ENCODE results near the gene MST1R.
A peak's percentile ranks its signal among the peaks of the same experiment; 100 is the strongest.
"Not testable (repeated sequence)": the region's sequence is repeated elsewhere in the genome, so short reads cannot be mapped to it uniquely, and the experiment has no call there.

MST1R gene

DNA sequence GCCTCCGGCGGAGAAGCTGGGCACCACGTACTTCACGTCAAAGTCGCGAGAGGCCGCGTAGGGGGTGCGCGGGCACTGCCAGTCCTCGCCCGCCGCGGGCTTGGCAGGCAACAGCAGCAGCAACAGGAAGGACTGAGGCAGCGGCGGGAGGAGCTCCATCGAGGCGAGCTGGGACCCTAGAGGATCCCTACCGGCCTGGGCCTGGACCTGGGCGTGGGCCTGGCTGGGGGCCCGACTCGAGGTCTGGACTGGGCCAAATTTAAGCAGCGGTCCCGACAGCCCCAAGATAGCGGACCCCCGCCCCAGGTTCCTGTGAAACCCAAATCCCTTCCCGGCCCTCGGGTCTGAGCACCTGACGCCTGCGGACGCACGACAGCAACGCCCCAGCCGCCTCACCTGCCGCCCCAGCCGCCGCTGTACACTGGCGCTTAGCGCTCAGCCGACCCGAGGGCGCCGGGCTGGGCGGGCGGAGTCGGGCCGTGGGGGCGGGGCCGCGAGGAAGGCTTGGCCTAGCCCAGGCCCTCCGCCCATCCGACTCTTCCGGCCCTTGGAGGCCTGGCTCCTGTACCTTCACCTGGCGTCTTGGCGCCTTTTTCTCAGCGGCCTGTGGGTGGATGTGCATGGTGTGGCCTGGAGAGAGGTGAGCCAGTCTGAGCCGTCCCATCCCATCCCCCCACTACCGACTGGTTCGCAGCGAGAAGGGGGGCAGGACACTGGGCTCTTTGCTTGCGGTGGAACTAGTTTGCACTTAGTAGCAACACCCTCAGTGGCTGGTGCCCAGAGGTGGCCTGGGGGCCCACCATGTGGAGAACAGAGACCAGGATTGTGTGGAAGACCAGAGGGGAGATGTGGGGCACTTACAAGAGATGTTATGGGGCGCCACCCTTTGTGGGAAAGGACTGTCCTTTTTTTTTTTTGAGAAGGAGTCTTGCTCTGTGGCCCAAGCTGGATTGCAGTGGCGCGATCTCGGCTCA, at the start of gene MST1R:
Gene MST1R, minus strand, starts transcription at position 423 of the 974 bp plus-strand sequence. Its CDS starts 264 bp downstream, at position 159.
- DNase-seq (ENCODE audit: low spot score): no peak

DNA sequence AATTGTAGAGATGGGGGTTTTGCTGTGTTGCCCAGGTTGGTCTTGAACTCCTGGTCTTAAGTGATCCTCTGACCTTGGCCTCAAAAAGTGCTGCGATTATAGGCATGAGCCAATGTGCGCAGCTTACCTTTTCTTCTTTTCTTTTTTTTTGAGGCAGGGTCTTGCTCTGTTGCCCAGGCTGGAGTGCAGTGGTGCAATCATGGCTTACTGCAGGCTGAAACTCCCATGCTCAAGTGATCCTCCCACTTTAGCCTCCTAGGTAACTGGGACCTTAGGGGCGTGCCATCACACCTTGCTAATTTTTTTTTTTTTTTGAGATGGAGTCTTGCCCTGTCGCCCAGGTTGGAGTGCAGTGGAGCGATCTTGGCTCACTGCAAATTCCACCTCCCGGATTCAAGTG, 49.3 kb upstream of the MST1R start:
- DNase-seq (ENCODE audit: low spot score): no peak

DNA sequence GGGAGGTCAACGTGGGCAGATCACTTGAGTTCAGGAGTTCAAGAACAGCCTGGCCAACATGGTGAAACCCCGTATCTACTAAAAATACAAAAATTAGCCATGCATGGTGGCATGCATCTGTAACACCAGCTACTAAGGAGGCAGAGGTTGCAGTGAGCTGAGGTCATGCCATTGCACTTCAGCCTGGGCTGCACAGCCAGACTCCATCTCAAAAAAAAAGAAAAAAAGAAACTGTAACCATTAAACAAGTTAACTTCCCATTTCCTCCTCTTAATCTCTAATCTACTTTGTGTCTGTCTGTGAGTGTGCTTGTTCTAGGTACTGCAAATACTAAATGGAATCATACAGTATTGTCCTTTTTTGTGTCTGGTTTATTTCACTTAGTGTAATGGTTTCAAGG, 39.0 kb upstream of the MST1R start:
- DNase-seq (ENCODE audit: low spot score): no peak

- no peak for DNase-seq (ENCODE audit: low spot score)
Observed at GRCh38 chr3:49940667-49941249, 37.1 kb upstream of the MST1R start.

- peak; percentile 97 for DNase-seq (ENCODE audit: low spot score)
Observed at GRCh38 chr3:49939858-49940666, 36.4 kb upstream of the MST1R start, which contains the start of gene RBM6. Gene RBM6, plus strand, starts transcription at chr3:49940150. Its CDS starts 22,492 bp downstream, at chr3:49962642.

- DNase-seq (ENCODE audit: low spot score): no peak
Observed at GRCh38 chr3:49937090-49937489, 33.4 kb upstream of the MST1R start.

- not testable (repeated sequence) for DNase-seq (ENCODE audit: low spot score)
Observed at GRCh38 chr3:49932281-49932680, 28.6 kb upstream of the MST1R start.

DNA sequence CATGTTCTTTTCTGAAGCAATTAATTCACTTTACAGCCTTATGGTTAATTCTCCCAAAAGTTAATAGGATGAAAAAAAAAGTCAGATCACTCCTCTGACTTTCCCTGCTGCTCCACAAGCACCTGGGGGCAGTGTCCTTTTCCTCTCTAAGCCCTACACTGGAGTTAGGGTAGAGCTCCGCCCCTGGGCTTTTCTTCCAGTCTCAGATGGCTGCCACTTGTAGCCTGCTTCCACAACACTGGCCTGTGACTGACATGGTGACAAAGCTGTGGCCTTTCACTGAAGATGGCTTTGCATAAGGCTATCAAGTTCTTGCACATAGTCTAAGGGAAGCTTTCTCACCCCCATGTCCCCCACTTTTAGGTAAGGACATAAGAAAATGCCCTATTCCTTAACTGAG, 27.2 kb upstream of the MST1R start:
- DNase-seq (ENCODE audit: low spot score): no peak

DNA sequence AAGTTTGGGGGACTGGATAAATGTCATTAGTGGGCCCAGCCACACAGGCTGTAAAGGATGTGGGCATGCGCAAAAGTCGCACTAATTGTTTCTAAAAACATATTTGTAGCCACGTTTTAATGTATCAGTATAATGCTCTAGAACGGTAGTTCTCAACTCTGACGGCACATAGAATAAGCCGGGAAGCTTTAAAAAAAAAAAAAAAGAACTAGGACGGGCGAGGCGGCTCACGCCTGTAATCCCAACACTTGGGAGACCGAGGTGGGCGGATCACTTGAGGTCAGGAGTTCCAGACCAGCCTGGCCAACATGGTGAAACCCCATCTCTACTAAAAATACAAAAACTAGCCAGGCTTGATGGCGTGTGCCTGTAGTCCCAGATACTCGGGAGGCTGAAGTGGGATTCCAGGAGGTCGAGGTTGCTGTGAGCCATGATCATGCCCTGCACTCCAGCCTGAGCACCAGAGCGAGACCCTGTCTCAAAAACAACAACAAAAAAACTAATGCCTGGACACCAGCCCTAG, 26.6 kb upstream of the MST1R start:
- no peak for DNase-seq (ENCODE audit: low spot score)

GRCh38 chr3:49929291-49930167, 25.9 kb upstream of the MST1R start, which contains the start of gene MON1A:
Gene MON1A, minus strand, starts transcription at chr3:49929811. Its CDS starts 16,465 bp downstream, at chr3:49913346.
- peak; percentile 95 for DNase-seq (ENCODE audit: low spot score)

- DNase-seq (ENCODE audit: low spot score): no peak
Observed at GRCh38 chr3:49928481-49929017, 24.9 kb upstream of the MST1R start.

- no peak for DNase-seq (ENCODE audit: low spot score)
Observed at GRCh38 chr3:49927798-49928197, 24.1 kb upstream of the MST1R start.

DNA sequence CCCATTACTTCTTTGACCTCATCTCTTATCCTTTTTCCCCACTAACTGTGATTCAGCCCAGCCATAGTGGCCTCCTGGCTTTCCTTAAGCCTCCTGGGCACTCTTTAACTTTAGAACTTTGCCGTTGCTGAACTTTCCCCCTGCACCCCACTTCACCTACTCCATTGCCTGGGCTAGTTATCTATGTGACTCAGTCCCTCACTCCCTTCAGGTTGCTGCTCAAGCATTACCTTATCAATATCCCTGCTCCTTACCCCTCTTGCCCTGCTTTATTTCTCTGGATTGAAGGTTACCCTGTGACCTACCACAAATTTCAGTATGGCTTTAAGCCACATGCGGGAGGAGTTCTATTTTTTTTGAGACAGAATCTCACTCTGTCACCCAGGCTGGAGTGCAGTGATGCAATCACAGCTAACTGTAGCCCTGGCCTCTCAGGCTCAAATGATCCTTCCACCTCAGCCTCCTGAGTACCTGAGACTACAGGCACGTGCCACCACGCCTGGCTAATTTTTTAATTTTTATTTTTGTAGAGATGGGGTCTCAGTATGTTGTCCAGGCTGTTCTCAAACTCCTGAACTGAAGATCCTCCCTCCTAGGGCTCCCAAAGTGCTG, 22.6 kb upstream of the MST1R start:
- DNase-seq (ENCODE audit: low spot score): no peak

- no peak for DNase-seq (ENCODE audit: low spot score)
Observed at GRCh38 chr3:49925485-49925884, 21.8 kb upstream of the MST1R start.

GRCh38 chr3:49924683-49925082, 21.0 kb upstream of the MST1R start:
- no peak for DNase-seq (ENCODE audit: low spot score)

- not testable (repeated sequence) for DNase-seq (ENCODE audit: low spot score)
Observed at GRCh38 chr3:49917806-49918590, 14.3 kb upstream of the MST1R start.

- no peak for DNase-seq (ENCODE audit: low spot score)
Observed at GRCh38 chr3:49916686-49917085, 13.0 kb upstream of the MST1R start.

DNA sequence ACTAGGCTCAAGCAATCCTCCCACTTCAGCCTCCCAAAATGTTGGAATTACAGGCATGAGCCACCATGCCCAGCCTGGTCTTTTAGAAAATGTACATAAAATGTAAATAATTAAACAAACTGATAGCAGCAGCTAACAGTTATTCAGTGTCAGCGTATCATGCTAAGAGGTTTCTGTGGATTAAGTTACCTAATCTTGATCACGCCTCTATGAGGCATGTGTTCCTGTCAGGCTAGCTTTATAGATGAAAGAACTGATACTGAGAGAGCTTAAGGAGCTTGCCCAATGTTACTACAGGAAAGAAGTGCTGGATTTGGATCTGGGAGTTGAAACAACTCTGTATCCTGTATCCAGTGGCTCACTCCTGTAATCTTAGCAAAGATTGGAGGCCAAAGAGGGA, 11.2 kb upstream of the MST1R start:
- no peak for DNase-seq (ENCODE audit: low spot score)

GRCh38 chr3:49912881-49913281, 9.2 kb upstream of the MST1R start:
- peak; percentile 82 for DNase-seq (ENCODE audit: low spot score)
